HG02885 (cell line): ENCODE data around the gene ZNF714.
"Not testable (repeated sequence)": the region's sequence is repeated elsewhere in the genome, so short reads cannot be mapped to it uniquely, and the experiment has no call there.

Experiments
- ATAC-seq: cut with Tn5 transposase; IDR thresholded peaks from one replicate; pipeline ENCODE4 v1.9.1; 2021; ENCODE audit warnings: mild to moderate bottlenecking; ENCODE audit not compliant: unreplicated experiment, poor library complexity

ZNF714 gene

DNA sequence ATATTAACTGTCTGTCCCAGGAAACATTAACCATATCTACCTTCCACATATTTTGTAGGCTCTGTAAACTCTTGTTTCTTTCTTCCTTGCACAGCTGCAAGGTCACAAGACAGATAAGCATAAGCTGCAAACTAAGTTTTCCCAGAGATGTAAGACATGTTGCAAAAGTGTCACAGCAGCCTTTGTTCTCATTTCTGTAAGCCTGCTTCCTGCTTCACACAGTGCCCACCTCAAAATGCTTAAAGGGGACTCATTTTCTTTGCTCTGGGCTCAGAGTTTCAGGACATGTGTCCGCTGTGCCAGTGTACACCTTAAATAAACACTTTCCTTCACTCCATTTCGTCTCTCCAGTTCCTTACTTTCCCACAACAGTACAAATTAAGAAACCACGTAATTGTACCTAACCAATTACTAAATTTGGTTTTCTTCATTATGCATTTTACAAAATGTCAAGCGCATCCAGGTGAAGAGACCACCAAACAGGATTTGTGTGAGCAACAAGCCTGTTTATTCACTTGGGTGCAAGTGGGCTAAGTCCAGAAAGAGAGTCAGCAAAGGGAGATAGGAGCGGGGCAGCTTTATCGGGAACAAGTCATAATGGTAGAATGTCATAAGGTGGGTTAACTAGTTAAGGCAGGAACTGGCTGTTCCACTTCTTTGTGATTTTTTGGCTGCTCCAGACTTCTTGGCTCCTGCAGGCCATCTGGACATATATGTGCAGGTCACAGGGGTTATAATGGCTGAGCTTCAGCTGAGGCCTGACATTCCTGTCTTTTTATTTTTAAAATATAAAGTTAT lies 47.1 kb downstream of the ZNF714 start:
- ATAC-seq = no peak

DNA sequence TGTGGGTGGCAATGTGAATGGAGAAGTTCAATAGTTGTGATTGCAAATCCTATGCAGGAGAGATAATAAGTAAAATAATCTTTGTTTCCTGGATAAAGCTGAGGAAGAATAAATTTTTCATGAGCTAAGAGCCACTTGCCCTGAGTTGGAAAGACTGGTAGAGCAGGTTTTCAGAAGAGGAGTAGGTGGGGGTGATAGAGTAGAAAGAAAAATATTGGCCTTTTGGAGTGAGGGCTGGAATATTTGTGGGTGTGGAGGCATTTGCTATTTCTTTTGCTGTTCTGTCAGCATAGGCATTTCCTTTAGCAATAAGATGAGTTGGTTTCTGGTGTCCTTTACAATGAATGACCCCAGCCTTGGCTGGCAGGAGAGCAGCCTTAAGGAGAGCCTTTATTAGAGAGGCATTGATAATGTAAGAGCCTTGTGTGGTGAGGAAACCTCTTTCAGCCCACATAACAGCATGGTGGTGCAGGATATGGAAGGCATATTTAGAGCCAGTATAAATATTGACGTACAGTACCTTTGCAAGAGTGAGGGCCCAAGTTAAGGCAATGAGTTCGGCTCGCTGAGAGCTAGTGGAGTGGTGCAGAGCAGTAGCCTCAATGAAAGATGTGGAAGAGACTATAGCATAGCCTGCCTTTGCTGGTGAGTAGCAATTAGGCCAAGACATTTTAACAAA lies 48.2 kb downstream of the ZNF714 start:
- no peak for ATAC-seq

GRCh38 chr19:21133633-21134032 lies 51.6 kb downstream of the ZNF714 start:
- ATAC-seq = no peak

DNA sequence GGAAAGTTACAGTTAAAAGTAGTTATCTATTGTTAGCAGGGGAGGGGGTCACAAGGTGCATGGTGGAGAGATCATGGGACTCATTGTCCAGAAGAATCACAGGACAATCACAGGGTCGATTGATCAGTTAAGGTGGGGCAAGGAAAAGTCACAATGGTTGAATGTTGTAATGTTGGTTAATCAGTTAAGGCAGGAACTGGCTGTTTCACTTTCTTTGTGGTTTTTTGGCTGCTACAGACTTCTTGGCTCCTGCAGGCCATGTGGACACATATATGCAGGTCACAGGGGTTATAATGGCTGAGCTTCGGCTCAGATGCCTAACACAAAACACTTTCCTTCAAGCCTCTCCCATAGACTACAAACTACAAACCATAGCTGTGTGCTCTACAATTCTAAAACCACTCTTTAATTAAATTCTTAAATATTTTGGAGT lies 52.9 kb downstream of the ZNF714 start:
- no peak for ATAC-seq

DNA sequence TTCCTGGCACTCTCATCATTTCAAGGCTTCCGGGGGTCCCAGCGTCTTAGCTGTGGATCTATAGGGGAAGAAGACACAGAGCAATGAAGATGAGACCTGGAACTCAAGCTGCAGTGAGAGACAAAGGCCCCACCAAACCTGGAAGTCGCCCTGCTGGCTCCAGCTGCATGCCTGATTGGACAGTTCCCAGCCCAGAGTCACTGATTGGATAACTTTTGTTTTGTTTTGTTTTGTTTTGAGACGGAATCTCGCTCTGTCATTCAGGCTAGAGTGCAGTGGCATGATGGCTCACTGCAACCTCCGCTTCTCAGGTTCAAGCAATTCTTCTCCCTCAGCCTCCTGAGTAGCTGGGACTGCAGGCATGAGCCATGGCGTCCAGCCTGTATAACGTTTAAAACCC lies 53.4 kb downstream of the ZNF714 start:
- no peak for ATAC-seq

DNA sequence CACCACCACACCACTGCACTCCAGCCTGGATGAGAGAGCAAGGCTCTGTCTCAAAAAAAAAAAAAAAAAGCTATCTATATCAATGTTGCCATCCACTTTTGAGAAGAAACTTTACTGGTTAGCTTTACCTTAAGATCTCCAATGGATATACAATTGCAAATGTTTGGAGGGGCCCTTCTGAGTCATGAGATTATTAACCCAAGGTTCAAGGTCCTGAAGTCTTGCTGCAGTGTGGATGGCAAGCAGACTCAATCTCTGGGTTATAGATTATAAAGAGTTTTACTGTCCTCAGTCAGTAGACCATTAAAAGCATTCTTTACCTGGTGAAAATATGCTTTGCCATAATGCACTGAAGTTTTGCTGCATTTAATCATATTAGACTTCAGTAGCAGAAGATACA lies 56.1 kb downstream of the ZNF714 start:
- ATAC-seq = no peak

DNA sequence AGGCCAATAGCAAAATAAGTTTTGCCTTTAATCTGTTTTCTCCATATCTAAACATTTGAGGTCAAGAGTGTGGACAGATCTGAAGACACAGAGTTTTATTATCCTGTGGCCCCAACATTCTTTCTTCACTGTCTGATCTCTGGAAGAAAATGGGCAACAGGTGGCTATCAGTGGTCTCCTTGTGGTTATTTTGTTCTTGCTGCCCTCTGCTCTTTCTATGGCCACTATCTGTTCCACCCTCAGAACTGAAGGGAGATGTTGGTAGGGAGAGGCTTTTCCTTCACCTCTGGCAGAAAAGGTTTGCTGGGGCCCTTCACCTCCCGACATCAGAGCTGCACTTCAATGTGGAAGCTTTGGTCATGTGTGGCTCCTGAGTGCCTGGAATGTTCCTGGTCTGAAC lies 59.0 kb downstream of the ZNF714 start:
- not testable (repeated sequence) for ATAC-seq

DNA sequence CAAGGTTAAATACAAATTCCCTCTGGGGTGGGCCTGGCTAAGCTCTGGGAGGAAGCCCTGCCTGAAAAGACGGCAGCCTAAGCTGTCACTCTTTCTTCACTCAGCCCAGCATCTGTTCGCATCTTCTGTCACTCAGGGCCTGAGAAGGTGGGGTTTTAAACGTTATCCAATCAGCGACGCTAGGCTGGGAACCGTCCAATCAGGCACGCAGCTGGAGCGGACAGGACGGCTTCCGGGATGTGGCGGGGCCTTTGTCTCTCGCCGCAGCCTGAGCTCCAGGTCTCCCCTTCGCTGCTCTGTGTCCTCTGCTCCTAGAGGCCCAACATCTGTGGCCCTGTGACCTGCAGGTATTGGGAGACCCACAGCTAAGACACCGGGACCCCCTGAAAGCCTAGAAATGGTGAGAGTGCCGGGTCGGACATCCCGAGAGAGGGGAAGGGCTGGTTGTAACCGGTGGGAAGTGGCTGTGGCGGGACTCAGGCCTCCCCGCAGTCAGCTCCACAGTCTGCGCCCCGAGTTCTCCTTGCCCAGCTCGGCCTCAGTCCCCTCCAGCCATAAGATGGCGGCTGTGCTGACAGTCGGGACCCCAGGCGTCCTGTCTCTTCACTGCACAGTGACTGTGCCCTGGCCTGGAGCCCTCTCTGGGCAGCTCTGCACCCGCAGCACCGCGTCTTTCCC lies 59.9 kb downstream of the ZNF714 start, which contains the start of gene ZNF431:
Gene ZNF431 (plus strand): TSS at position 254 of the 678 bp plus-strand sequence. CDS start 144 bp downstream, at position 398.
- peak; percentile 99 for ATAC-seq

- ATAC-seq = no peak
Observed at GRCh38 chr19:21143428-21143827, 61.4 kb downstream of the ZNF714 start.

DNA sequence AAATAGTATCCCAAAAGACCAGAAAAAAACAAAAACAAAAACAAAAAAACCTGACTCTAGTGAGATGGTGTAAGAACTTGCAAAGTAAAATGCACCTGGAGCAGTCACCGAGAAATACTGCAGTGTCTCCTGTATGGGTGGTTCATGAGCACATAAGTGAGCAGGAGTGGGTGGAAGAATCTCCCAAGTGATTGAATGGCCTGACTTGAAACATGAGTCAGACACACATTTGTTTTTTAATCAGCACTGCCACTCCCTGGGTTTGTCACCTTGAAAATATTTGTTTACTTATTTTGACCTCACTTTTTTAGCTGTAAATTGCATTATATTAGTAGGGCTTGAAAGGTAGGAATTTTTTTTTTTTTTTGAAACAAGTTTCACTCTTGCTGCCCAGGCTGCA lies 61.9 kb downstream of the ZNF714 start:
- no peak for ATAC-seq

- ATAC-seq = no peak
Observed at GRCh38 chr19:21147540-21147939, 65.5 kb downstream of the ZNF714 start.

GRCh38 chr19:21148681-21149080 lies 66.7 kb downstream of the ZNF714 start:
- ATAC-seq = no peak

- no peak for ATAC-seq
Observed at GRCh38 chr19:21149877-21150276, 67.9 kb downstream of the ZNF714 start.

DNA sequence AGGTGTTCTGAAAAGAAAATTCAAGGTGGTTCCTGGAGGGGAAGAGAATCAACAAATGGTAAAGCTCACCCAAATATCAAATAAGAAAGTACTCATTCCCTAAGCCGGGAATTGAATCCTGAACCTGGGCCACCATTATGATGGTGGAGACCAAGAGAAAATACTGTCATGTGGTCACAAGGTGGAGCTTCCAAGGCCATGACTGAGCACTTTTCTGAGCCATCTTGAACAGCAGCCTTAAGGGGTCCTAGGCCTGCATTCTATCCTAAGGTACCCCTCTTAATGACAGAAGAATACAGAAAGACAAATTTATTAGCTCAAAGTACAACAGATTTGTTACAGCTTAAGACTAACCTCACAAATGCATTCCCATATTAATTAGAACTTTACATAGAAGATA lies 69.5 kb downstream of the ZNF714 start:
- no peak for ATAC-seq

DNA sequence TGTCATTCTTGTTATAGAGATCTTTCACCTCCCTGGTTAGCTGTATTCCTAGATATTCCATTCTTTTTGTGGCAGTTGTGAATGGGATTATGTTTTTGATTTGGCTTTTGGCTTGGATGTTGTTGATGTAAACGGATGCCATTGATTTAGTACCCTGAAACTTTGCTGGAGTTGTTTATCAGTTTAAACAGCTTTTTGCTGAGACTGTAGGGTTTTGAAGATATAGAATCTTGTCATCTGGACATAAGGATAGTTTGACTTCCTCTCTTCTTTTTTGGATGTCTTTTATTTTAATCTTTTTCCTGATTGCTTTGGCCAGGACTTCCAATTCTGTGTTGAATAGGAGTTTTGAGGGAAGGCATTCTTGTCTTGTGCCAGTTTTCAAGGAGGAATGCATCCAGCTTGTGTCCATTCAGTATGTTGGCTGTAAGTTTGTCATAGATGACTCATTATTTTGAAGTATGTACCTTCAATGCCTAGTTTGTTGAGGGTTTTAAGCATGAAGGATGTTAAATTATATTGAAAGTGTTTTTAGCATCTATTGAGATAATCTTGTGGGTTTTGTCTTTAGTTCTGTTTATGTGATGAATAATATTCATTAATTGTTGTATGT lies 76.6 kb downstream of the ZNF714 start:
- ATAC-seq = no peak

GRCh38 chr19:21164541-21164940 lies 82.5 kb downstream of the ZNF714 start:
- ATAC-seq = no peak

- ATAC-seq = no peak
Observed at GRCh38 chr19:21166436-21166835, 84.4 kb downstream of the ZNF714 start.
